ENCODE measurements around the gene DUSP8.

DNA sequence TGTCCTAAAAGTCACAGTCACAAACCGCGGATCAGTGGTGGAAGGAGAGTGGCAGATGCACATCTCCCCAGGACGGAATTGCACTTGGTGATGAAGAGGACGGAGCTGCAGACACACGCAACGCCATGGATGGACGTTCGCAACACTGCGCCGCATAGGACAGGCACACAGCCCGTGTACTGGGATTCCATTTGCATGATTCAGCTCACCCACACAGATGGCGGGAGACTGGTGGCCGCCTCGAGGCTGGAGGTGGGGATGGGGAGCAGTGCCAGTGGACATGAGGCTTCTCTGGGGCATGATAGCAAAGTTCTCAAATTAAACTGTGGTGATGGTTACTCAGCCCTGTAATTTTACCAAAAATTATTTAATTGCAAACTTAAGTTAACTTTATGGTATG, 37.4 kb downstream of the DUSP8 start:
- TF ChIP-seq POLR2A (IDR thresholded peaks at IDR 0.05; ENCODE audit: low read length): no peak
- no peak for TF ChIP-seq GATA1 (IDR thresholded peaks at IDR 0.05; ENCODE audit: low read depth, low read length)
